Panc1 (cell line): ENCODE data around the gene STK35. TPM values are rescaled to one million over a fixed set of nuclear protein-coding genes. Genes with fewer than 3 reads are reported as not detected.

Experiments
- ATAC-seq: fragments of 200-7000 bp; cut with Tn5 transposase; 2 replicates; pipeline ENCODE4 v1.9.1; 2020; ENCODE audit warnings: mild to moderate bottlenecking, moderate library complexity
- BruUV-seq: library from RNA; stranded (reverse); fragments of 400-500 nt; replicated peaks from 2 replicates; lab custom pipeline; 2021; lab: Mats Ljungman, UMichigan
- CTCF ChIA-PET: fragments of 300-600 bp; sonication (Branson Sonifier 250); formaldehyde crosslinking; loops from one replicate; lab custom pipeline; 2022; ENCODE audit warnings: antibody characterized with exemption; lab: Charles Lee
- POLR2A ChIA-PET: fragments of 300-600 bp; sonication (Branson Sonifier 250); formaldehyde crosslinking; loops from one replicate; lab custom pipeline; 2022; ENCODE audit warnings: antibody characterized with exemption; lab: Charles Lee
- DNase-seq: peaks from one replicate; pipeline ENCODE4 v3.0.0-alpha.2; 2010; ENCODE audit warnings: low read depth, low spot score
- H3K27ac ChIP-seq: 2 replicates; pipeline ENCODE4 v1.5.1; 2011; ENCODE audit warnings: mild to moderate bottlenecking, low read length, inconsistent platforms
- H3K27me3 ChIP-seq: fragments of 200-500 bp; sonication (Bioruptor generic); 2 replicates; pipeline ENCODE4 v1.6.0; 2014; ENCODE audit warnings: low read length, inconsistent platforms; ENCODE audit not compliant: control insufficient read depth, insufficient read depth
- H3K36me3 ChIP-seq: fragments of 200-500 bp; sonication (Bioruptor generic); 2 replicates; pipeline ENCODE4 v1.5.1; 2014; ENCODE audit warnings: inconsistent platforms, mild to moderate bottlenecking, low read length, moderate library complexity; ENCODE audit not compliant: control insufficient read depth, insufficient read depth
- H3K4me1 ChIP-seq: 2 replicates; pipeline ENCODE4 v1.5.1; 2011; ENCODE audit warnings: inconsistent platforms, mild to moderate bottlenecking, low read length, moderate library complexity; ENCODE audit not compliant: control insufficient read depth, insufficient read depth
- H3K4me3 ChIP-seq, 2 experiments: 2 replicates each; pipeline ENCODE4 v1.5.1; 2011 to 2012; ENCODE audit warnings: low read depth in 2 of 2, low read length in 2 of 2, mild to moderate bottlenecking in 2 of 2, inconsistent platforms in 1 of 2, moderate library complexity in 1 of 2
- H3K9me3 ChIP-seq: fragments of 200-500 bp; sonication (Bioruptor generic); 2 replicates; pipeline ENCODE4 v1.5.1; 2014; ENCODE audit warnings: low read depth, mild to moderate bottlenecking, inconsistent platforms, low read length, moderate library complexity; ENCODE audit not compliant: control insufficient read depth, insufficient read depth
- POLR2AphosphoS5 ChIP-seq: IDR thresholded peaks from 2 replicates; pipeline ENCODE4 v1.6.1; 2012; ENCODE audit warnings: mild to moderate bottlenecking, low read depth, low read length, moderate library complexity
- SIN3A ChIP-seq: IDR thresholded peaks from 2 replicates; pipeline ENCODE4 v1.6.1; 2012; ENCODE audit warnings: low read depth, mild to moderate bottlenecking, low read length, moderate library complexity, borderline replicate concordance; ENCODE audit not compliant: insufficient read depth
- TCF7L2 ChIP-seq: IDR thresholded peaks from 2 replicates; pipeline ENCODE4 v1.6.1; 2011; ENCODE audit warnings: mild to moderate bottlenecking, low read depth, low read length, inconsistent platforms
- in situ Hi-C: cut with HindIII; loops from 2 replicates; pipeline ENCODE4 v1.10.0; 2016; ENCODE audit warnings: low sequenced_read_pairs, low pct_unique_long_range_greater_than_20kb
- intact Hi-C: fragments of 100-400 bp; cut with micrococcal nuclease; formaldehyde crosslinking; loops from one replicate; pipeline ENCODE4 v1.10.0; 2022; ENCODE audit not compliant: unreplicated experiment
- total RNA-seq: library from RNA; stranded (reverse); gene quantifications from one replicate; pipeline ENCODE4 v1.2.1, GENCODE V29; 2021; ENCODE audit not compliant: unreplicated experiment
- TF ChIP-seq, protein P1 (sequence below): fragments of 450-650 bp; IDR thresholded peaks from 2 replicates; pipeline ENCODE4 v1.5.1; 2017; ENCODE audit warnings: mild to moderate bottlenecking
- TF ChIP-seq, protein P2 (sequence below), 2 experiments: IDR thresholded peaks; 2 replicates each; pipeline ENCODE4 v1.6.1; 2011 to 2012; ENCODE audit warnings: low read depth in 2 of 2, control low read depth in 1 of 2, low read length in 1 of 2, mild to moderate bottlenecking in 1 of 2, moderate library complexity in 1 of 2; ENCODE audit not compliant: insufficient read depth in 1 of 2

STK35 gene
- total RNA-seq, 1 experiment from 2014 or later: 27.6 TPM

DNA sequence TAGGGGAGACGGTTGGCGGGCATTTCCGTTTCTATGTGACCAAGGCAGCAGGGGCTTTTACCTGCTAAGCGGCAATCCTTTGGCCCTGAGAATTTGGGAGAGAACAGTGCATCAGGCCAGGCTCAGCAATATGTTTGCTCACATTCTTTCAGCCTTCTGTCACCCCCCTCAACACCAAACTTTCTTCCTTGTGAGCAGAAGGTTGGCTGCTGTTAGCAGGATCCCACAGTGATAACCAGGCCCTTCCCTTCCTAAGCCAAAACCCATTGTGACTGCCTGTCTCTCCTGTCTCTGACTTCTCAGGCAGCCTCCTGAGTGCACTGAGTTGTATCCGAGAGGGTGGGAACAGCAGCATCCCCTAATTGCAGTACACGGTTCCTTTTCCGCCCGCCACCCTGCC, 43.7 kb downstream of the STK35 start:
- Histone ChIP-seq H3K27me3 (no peaks in the 10 kb centered on the region), H3K36me3 (no peaks in the 10 kb centered on the region), H3K27ac (no peak overlapping the region), H3K4me1 (no peaks in the 10 kb centered on the region), H3K9me3 (no peaks in the 10 kb centered on the region), H3K4me3 (no peak overlapping the region)
- TSS peak; percentile 5 for BruUV-seq
- intact Hi-C loops: no loop called here
- TF ChIP-seq POLR2AphosphoS5 (no peak), TCF7L2 (no peak), SIN3A (no peak)
- TF ChIP-seq, protein P1, sequence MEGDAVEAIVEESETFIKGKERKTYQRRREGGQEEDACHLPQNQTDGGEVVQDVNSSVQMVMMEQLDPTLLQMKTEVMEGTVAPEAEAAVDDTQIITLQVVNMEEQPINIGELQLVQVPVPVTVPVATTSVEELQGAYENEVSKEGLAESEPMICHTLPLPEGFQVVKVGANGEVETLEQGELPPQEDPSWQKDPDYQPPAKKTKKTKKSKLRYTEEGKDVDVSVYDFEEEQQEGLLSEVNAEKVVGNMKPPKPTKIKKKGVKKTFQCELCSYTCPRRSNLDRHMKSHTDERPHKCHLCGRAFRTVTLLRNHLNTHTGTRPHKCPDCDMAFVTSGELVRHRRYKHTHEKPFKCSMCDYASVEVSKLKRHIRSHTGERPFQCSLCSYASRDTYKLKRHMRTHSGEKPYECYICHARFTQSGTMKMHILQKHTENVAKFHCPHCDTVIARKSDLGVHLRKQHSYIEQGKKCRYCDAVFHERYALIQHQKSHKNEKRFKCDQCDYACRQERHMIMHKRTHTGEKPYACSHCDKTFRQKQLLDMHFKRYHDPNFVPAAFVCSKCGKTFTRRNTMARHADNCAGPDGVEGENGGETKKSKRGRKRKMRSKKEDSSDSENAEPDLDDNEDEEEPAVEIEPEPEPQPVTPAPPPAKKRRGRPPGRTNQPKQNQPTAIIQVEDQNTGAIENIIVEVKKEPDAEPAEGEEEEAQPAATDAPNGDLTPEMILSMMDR: no peak
- TF ChIP-seq, protein P2, sequence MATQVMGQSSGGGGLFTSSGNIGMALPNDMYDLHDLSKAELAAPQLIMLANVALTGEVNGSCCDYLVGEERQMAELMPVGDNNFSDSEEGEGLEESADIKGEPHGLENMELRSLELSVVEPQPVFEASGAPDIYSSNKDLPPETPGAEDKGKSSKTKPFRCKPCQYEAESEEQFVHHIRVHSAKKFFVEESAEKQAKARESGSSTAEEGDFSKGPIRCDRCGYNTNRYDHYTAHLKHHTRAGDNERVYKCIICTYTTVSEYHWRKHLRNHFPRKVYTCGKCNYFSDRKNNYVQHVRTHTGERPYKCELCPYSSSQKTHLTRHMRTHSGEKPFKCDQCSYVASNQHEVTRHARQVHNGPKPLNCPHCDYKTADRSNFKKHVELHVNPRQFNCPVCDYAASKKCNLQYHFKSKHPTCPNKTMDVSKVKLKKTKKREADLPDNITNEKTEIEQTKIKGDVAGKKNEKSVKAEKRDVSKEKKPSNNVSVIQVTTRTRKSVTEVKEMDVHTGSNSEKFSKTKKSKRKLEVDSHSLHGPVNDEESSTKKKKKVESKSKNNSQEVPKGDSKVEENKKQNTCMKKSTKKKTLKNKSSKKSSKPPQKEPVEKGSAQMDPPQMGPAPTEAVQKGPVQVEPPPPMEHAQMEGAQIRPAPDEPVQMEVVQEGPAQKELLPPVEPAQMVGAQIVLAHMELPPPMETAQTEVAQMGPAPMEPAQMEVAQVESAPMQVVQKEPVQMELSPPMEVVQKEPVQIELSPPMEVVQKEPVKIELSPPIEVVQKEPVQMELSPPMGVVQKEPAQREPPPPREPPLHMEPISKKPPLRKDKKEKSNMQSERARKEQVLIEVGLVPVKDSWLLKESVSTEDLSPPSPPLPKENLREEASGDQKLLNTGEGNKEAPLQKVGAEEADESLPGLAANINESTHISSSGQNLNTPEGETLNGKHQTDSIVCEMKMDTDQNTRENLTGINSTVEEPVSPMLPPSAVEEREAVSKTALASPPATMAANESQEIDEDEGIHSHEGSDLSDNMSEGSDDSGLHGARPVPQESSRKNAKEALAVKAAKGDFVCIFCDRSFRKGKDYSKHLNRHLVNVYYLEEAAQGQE (IDR thresholded peaks at IDR 0.05; ENCODE audit: insufficient read depth in 1 of 2, low read depth in 2 of 2, low read length in 1 of 2): no peak
- ChIA-PET CTCF (no interaction called here), POLR2A (no interaction called here)
- DNase-seq (no peak), ATAC-seq (no peak)
- in situ Hi-C loops: no loop called here

DNA sequence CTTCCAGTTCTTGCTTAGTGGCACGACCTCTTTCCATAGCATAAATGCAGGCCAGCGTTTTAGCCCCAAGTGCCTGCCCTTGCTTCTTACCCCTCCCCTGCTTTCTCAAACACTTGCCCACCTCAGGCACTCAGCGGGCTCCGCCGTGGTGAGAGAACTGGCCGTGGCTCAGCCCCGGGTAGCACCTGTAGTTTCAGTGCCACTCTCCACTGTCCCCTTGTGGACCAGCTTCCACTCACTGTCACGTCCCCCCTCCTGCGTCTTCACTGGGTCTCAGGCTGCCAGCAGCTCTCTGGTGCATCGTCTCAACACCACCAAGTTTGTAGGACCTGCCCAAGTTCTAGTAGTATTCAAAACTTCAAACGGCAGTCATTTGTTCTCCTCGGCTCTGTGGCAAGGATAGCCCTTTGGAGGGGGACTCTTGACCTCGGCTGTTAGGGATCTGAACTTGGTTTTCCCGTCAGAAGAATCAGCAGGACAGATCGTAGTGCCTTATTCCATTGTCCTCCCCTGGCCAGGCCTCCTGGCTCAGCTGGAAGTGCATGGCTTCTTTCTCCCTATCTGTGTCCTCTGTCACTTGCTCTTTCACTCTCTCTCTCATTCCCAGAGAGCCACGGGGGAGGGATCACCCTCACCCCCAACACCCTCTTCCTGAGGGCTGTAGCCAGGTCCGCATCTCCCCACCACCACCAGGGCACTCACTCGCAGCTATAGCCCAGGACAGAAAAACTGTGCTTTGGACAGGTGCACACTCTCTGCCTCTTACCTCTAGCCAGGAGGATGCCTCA, 44.6 kb downstream of the STK35 start:
- Histone ChIP-seq H3K36me3 (no peaks in the 10 kb centered on the region), H3K4me1 (no peaks in the 10 kb centered on the region), H3K4me3 (no peak overlapping the region), H3K27me3 (no peaks in the 10 kb centered on the region), H3K9me3 (no peaks in the 10 kb centered on the region), H3K27ac (no peak overlapping the region)
- ATAC-seq (no peak), DNase-seq (no peak)
- ChIA-PET CTCF (no interaction called here), POLR2A (no interaction called here)
- BruUV-seq: no TSS peak
- in situ Hi-C loops (no loop called here), intact Hi-C loops (no loop called here)
- TF ChIP-seq POLR2AphosphoS5 (no peak), TCF7L2 (no peak), SIN3A (no peak)
- TF ChIP-seq, protein P2 (IDR thresholded peaks at IDR 0.05; ENCODE audit: insufficient read depth in 1 of 2, low read depth in 2 of 2, low read length in 1 of 2): no peak
- TF ChIP-seq, protein P1: no peak
